OCI-LY7 (cell line): Measurements from ENCODE around the gene CISD2.
"Not testable (repeated sequence)": the region's sequence is repeated elsewhere in the genome, so short reads cannot be mapped to it uniquely, and the experiment has no call there.

Source experiments
- CTCF ChIP-seq: fragments of 200-600 bp; sonication (generic); conservative IDR thresholded peaks from 2 replicates; pipeline ENCODE4 v1.5.1; 2014; ENCODE audit warnings: mild to moderate bottlenecking, antibody characterized with exemption, low read length, moderate library complexity, mixed read lengths
- EZH2phosphoT487 ChIP-seq: fragments of 200-600 bp; sonication (generic); IDR thresholded peaks from 2 replicates; pipeline ENCODE4 v1.6.1; 2018; ENCODE audit warnings: low read depth, borderline replicate concordance, mild to moderate bottlenecking, mixed run types, antibody characterized with exemption, low read length, moderate library complexity, mixed read lengths

DNA sequence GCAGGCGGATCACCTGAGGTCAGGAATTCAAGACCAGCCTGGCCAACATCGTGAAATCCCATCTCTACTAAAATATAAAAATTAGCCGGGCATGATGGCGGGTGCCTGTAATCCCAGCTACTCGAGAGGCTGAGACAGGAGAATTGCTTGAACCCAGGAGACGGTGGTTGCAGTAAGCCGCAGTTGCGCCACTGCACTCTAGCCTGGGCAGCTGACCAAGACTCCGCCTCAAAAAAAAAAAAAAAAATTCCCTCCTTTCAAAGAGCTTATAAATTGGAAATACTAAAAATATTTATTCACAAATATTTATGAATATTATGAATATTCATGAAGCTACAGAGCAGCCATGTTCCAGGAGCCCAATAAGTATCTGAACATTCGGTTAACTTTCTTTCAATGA lies 49.7 kb upstream of the CISD2 start:
- TF ChIP-seq CTCF, EZH2phosphoT487: not testable (repeated sequence)
